GM12878 (cell line): ENCODE results near the gene ARMC9. TPM values are rescaled to one million over a fixed set of nuclear protein-coding genes. Genes with fewer than 3 reads are reported as not detected.

Experiments
- CREB1 ChIP-seq: IDR thresholded peaks from 2 replicates; pipeline ENCODE4 v1.6.1; 2012; ENCODE audit warnings: low read depth, mild to moderate bottlenecking, inconsistent platforms
- MTA3 ChIP-seq: IDR thresholded peaks from 2 replicates; pipeline ENCODE4 v1.6.1; 2012; ENCODE audit warnings: low read length, inconsistent platforms, borderline replicate concordance
- NR2C1 ChIP-seq: fragments of 450-650 bp; IDR thresholded peaks from 2 replicates; pipeline ENCODE4 v1.6.1; 2017; ENCODE audit warnings: antibody characterized with exemption, mild to moderate bottlenecking, moderate library complexity
- POU2F2 ChIP-seq: IDR thresholded peaks from 3 replicates; pipeline ENCODE4 v1.6.1; 2011; ENCODE audit warnings: low read depth, mild to moderate bottlenecking, low read length, borderline replicate concordance
- RELA ChIP-seq: fragments of 450-650 bp; IDR thresholded peaks from 2 replicates; pipeline ENCODE4 v1.8.0; 2014; ENCODE audit warnings: borderline replicate concordance; ENCODE audit not compliant: partially characterized antibody
- SMARCA5 ChIP-seq: fragments of 450-650 bp; IDR thresholded peaks from 2 replicates; pipeline ENCODE4 v1.6.1; 2017; ENCODE audit warnings: mild to moderate bottlenecking
- STAT1 ChIP-seq: fragments of 450-650 bp; conservative IDR thresholded peaks from 2 replicates; pipeline ENCODE4 v1.6.1; 2014; ENCODE audit warnings: antibody characterized with exemption, mild to moderate bottlenecking
- TARDBP ChIP-seq: IDR thresholded peaks from 2 replicates; pipeline ENCODE4 v1.6.1; 2016; ENCODE audit warnings: borderline replicate concordance
- polyA plus RNA-seq, 11 experiments: library from polyadenylated mRNA; depleted of rRNA in 4 of 11; unstranded in 6 of 11; stranded (reverse) in 5 of 11; fragments of >200 nt; fragmentation: Nextera tagmentation in 4 of 11; fragmentation: Illumina TruSeq in 1 of 11; extraction: Ambion mirVana in 4 of 11; extraction: Trizol in 1 of 11; gene quantifications; 1 replicate in 1 of 11; 2 replicates in 10 of 11; pipeline versions ENCODE4 v1.2.1 to v1.2.3, GENCODE V29; 2011 to 2016; ENCODE audit warnings: inconsistent platforms in 2 of 11, missing spikeins in 2 of 11, low read depth in 1 of 11
- total RNA-seq, 4 experiments: library from RNA; depleted of rRNA in 3 of 4; stranded (reverse); fragments of >200 nt in 3 of 4; fragmentation: Illumina TruSeq in 1 of 4; extraction: Trizol in 1 of 4; gene quantifications; 2 replicates each; pipeline versions ENCODE4 v1.2.1 to v1.2.3, GENCODE V29; 2013 to 2021
- TF ChIP-seq, protein P1 (sequence below): IDR thresholded peaks from 2 replicates; pipeline ENCODE4 v1.6.1; 2012; ENCODE audit warnings: improper control_type of control experiment, low read depth, low read length; ENCODE audit not compliant: insufficient replicate concordance
- TF ChIP-seq, protein P2 (sequence below): fragments of 450-650 bp; IDR thresholded peaks from 2 replicates; pipeline ENCODE4 v1.6.1; 2018; ENCODE audit warnings: mild to moderate bottlenecking, low read depth, moderate library complexity; ENCODE audit not compliant: partially characterized antibody
- TF ChIP-seq, protein P3 (sequence below): IDR thresholded peaks from 2 replicates; pipeline ENCODE4 v1.6.1; 2011; ENCODE audit warnings: low read depth, mild to moderate bottlenecking, low read length, moderate library complexity, borderline replicate concordance; ENCODE audit errors: extremely low read depth
- TF ChIP-seq, protein P4 (sequence below): IDR thresholded peaks from 2 replicates; pipeline ENCODE4 v1.6.1; 2012; ENCODE audit warnings: mild to moderate bottlenecking, low read depth, low read length
- TF ChIP-seq, protein P5 (sequence below): IDR thresholded peaks from 2 replicates; pipeline ENCODE4 v1.6.1; 2011; ENCODE audit warnings: mild to moderate bottlenecking, low read depth, low read length, moderate library complexity; ENCODE audit not compliant: insufficient replicate concordance
- TF ChIP-seq, protein P6 (sequence below), 3 experiments: IDR thresholded peaks in 2 of 3; conservative IDR thresholded peaks in 1 of 3; 2 replicates each; pipeline ENCODE4 v1.5.1; 2011; ENCODE audit warnings: low read depth in 3 of 3, low read length in 3 of 3, mild to moderate bottlenecking in 3 of 3, control low read depth in 2 of 3, moderate library complexity in 2 of 3, inconsistent platforms in 1 of 3, mixed read lengths in 1 of 3; ENCODE audit not compliant: control insufficient read depth in 2 of 3, insufficient read depth in 1 of 3; ENCODE audit errors: extremely low read depth in 1 of 3

ARMC9 gene
- total and polyA plus RNA-seq, 10 of the 15 experiments (the other 5 are each of a cell fraction or from before 2014, with no cell fraction given), result 3.8 to 21.8 (median 10.4) TPM

DNA sequence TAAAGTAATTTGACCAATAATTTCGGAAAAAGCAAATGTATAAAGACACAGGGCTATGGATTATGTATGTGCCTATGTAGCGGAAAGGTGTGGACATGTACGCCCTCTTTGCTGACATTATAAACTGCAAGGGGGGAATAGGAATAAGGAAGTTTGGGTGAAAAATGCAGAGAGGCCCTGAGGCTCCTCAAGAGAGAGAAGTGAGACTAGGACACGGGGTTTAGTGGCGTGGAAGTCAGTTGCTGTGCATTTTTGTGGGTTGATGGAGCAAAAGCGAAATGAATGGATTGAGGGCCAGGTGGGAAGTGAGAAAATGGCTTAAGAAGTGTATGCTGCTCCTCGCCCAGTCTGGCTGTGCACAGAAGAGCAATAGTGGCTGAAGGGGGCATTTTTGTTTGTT lies 100.8 kb downstream of the ARMC9 start (continued):
- TF ChIP-seq, protein P1, sequence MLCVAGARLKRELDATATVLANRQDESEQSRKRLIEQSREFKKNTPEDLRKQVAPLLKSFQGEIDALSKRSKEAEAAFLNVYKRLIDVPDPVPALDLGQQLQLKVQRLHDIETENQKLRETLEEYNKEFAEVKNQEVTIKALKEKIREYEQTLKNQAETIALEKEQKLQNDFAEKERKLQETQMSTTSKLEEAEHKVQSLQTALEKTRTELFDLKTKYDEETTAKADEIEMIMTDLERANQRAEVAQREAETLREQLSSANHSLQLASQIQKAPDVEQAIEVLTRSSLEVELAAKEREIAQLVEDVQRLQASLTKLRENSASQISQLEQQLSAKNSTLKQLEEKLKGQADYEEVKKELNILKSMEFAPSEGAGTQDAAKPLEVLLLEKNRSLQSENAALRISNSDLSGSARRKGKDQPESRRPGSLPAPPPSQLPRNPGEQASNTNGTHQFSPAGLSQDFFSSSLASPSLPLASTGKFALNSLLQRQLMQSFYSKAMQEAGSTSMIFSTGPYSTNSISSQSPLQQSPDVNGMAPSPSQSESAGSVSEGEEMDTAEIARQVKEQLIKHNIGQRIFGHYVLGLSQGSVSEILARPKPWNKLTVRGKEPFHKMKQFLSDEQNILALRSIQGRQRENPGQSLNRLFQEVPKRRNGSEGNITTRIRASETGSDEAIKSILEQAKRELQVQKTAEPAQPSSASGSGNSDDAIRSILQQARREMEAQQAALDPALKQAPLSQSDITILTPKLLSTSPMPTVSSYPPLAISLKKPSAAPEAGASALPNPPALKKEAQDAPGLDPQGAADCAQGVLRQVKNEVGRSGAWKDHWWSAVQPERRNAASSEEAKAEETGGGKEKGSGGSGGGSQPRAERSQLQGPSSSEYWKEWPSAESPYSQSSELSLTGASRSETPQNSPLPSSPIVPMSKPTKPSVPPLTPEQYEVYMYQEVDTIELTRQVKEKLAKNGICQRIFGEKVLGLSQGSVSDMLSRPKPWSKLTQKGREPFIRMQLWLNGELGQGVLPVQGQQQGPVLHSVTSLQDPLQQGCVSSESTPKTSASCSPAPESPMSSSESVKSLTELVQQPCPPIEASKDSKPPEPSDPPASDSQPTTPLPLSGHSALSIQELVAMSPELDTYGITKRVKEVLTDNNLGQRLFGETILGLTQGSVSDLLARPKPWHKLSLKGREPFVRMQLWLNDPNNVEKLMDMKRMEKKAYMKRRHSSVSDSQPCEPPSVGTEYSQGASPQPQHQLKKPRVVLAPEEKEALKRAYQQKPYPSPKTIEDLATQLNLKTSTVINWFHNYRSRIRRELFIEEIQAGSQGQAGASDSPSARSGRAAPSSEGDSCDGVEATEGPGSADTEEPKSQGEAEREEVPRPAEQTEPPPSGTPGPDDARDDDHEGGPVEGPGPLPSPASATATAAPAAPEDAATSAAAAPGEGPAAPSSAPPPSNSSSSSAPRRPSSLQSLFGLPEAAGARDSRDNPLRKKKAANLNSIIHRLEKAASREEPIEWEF, result no peak
- TF ChIP-seq MTA3 (no peak), POU2F2 (no peak), RELA (no peak), STAT1 (no peak), TARDBP (no peak), NR2C1 (no peak), SMARCA5 (no peak), CREB1 (no peak)
- TF ChIP-seq, protein P2, sequence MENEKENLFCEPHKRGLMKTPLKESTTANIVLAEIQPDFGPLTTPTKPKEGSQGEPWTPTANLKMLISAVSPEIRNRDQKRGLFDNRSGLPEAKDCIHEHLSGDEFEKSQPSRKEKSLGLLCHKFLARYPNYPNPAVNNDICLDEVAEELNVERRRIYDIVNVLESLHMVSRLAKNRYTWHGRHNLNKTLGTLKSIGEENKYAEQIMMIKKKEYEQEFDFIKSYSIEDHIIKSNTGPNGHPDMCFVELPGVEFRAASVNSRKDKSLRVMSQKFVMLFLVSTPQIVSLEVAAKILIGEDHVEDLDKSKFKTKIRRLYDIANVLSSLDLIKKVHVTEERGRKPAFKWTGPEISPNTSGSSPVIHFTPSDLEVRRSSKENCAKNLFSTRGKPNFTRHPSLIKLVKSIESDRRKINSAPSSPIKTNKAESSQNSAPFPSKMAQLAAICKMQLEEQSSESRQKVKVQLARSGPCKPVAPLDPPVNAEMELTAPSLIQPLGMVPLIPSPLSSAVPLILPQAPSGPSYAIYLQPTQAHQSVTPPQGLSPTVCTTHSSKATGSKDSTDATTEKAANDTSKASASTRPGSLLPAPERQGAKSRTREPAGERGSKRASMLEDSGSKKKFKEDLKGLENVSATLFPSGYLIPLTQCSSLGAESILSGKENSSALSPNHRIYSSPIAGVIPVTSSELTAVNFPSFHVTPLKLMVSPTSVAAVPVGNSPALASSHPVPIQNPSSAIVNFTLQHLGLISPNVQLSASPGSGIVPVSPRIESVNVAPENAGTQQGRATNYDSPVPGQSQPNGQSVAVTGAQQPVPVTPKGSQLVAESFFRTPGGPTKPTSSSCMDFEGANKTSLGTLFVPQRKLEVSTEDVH, result no peak
- TF ChIP-seq, protein P3, sequence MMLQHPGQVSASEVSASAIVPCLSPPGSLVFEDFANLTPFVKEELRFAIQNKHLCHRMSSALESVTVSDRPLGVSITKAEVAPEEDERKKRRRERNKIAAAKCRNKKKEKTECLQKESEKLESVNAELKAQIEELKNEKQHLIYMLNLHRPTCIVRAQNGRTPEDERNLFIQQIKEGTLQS, result no peak
- TF ChIP-seq, protein P4, sequence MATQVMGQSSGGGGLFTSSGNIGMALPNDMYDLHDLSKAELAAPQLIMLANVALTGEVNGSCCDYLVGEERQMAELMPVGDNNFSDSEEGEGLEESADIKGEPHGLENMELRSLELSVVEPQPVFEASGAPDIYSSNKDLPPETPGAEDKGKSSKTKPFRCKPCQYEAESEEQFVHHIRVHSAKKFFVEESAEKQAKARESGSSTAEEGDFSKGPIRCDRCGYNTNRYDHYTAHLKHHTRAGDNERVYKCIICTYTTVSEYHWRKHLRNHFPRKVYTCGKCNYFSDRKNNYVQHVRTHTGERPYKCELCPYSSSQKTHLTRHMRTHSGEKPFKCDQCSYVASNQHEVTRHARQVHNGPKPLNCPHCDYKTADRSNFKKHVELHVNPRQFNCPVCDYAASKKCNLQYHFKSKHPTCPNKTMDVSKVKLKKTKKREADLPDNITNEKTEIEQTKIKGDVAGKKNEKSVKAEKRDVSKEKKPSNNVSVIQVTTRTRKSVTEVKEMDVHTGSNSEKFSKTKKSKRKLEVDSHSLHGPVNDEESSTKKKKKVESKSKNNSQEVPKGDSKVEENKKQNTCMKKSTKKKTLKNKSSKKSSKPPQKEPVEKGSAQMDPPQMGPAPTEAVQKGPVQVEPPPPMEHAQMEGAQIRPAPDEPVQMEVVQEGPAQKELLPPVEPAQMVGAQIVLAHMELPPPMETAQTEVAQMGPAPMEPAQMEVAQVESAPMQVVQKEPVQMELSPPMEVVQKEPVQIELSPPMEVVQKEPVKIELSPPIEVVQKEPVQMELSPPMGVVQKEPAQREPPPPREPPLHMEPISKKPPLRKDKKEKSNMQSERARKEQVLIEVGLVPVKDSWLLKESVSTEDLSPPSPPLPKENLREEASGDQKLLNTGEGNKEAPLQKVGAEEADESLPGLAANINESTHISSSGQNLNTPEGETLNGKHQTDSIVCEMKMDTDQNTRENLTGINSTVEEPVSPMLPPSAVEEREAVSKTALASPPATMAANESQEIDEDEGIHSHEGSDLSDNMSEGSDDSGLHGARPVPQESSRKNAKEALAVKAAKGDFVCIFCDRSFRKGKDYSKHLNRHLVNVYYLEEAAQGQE, result no peak
- TF ChIP-seq, protein P5, sequence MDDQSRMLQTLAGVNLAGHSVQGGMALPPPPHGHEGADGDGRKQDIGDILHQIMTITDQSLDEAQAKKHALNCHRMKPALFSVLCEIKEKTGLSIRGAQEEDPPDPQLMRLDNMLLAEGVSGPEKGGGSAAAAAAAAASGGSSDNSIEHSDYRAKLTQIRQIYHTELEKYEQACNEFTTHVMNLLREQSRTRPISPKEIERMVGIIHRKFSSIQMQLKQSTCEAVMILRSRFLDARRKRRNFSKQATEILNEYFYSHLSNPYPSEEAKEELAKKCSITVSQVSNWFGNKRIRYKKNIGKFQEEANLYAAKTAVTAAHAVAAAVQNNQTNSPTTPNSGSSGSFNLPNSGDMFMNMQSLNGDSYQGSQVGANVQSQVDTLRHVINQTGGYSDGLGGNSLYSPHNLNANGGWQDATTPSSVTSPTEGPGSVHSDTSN, result no peak
- TF ChIP-seq, protein P6, sequence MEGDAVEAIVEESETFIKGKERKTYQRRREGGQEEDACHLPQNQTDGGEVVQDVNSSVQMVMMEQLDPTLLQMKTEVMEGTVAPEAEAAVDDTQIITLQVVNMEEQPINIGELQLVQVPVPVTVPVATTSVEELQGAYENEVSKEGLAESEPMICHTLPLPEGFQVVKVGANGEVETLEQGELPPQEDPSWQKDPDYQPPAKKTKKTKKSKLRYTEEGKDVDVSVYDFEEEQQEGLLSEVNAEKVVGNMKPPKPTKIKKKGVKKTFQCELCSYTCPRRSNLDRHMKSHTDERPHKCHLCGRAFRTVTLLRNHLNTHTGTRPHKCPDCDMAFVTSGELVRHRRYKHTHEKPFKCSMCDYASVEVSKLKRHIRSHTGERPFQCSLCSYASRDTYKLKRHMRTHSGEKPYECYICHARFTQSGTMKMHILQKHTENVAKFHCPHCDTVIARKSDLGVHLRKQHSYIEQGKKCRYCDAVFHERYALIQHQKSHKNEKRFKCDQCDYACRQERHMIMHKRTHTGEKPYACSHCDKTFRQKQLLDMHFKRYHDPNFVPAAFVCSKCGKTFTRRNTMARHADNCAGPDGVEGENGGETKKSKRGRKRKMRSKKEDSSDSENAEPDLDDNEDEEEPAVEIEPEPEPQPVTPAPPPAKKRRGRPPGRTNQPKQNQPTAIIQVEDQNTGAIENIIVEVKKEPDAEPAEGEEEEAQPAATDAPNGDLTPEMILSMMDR (IDR thresholded peaks at IDR 0.05 in 2 of 3, conservative IDR thresholded peaks at IDR 0.05 in 1 of 3; ENCODE audit: control insufficient read depth in 2 of 3, extremely low read depth in 1 of 3, insufficient read depth in 1 of 3, low read depth in 3 of 3, low read length in 3 of 3), result no peak
